ENCODE results near the gene DYNLT3. TPM values are rescaled to one million over a fixed set of nuclear protein-coding genes. Genes with fewer than 3 reads are reported as not detected.

Gene DYNLT3
- total RNA-seq, 1 donor from 2014 or later = 27.5 TPM

- Mint-ChIP-seq H3K36me3 (ENCODE audit: unreplicated experiment) (no peaks in the 10 kb centered on the region), H3K4me3 (ENCODE audit: unreplicated experiment) (no peak overlapping the region), H3K27ac (ENCODE audit: unreplicated experiment) (no peak overlapping the region), H3K27me3 (ENCODE audit: unreplicated experiment) (no peaks in the 10 kb centered on the region), H3K9me3 (ENCODE audit: unreplicated experiment) (no peaks in the 10 kb centered on the region), H3K4me1 (ENCODE audit: unreplicated experiment) (no peaks in the 10 kb centered on the region)
- DNase-seq (ENCODE audit: extremely low spot score, unreplicated experiment) = no peak
- TF ChIP-seq, protein P1, sequence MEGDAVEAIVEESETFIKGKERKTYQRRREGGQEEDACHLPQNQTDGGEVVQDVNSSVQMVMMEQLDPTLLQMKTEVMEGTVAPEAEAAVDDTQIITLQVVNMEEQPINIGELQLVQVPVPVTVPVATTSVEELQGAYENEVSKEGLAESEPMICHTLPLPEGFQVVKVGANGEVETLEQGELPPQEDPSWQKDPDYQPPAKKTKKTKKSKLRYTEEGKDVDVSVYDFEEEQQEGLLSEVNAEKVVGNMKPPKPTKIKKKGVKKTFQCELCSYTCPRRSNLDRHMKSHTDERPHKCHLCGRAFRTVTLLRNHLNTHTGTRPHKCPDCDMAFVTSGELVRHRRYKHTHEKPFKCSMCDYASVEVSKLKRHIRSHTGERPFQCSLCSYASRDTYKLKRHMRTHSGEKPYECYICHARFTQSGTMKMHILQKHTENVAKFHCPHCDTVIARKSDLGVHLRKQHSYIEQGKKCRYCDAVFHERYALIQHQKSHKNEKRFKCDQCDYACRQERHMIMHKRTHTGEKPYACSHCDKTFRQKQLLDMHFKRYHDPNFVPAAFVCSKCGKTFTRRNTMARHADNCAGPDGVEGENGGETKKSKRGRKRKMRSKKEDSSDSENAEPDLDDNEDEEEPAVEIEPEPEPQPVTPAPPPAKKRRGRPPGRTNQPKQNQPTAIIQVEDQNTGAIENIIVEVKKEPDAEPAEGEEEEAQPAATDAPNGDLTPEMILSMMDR (IDR thresholded peaks at IDR 0.05) = no peak
Observed at GRCh38 chrX:37830371-37830770, 17.0 kb downstream of the DYNLT3 start.

DNA sequence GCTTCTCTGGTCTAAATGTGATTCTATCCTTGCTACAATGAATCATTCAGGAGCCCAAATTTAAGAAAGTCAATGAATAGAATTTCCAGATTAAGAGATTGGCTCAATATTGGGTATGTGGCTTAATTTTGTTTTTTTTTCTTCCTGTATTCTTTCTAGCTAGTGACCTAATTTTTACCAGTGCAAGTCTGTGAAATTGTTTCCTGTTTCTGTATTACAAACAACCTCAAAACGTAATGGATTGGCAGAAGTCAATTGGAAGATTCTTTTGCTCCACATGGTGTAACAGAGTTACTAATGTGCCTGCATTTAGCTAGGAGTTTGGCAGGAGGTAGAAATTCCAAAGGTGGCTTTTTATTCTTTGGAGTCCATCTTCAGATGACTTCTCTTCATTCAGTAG is 17.6 kb downstream of the DYNLT3 start:
- Mint-ChIP-seq H3K27ac (ENCODE audit: unreplicated experiment) (no peak overlapping the region), H3K4me3 (ENCODE audit: unreplicated experiment) (no peak overlapping the region), H3K4me1 (ENCODE audit: unreplicated experiment) (no peaks in the 10 kb centered on the region), H3K27me3 (ENCODE audit: unreplicated experiment) (no peaks in the 10 kb centered on the region), H3K9me3 (ENCODE audit: unreplicated experiment) (no peaks in the 10 kb centered on the region), H3K36me3 (ENCODE audit: unreplicated experiment) (no peaks in the 10 kb centered on the region)
- TF ChIP-seq, protein P1 (IDR thresholded peaks at IDR 0.05) = no peak
- DNase-seq (ENCODE audit: extremely low spot score, unreplicated experiment) = no peak

GRCh38 chrX:37825215-37825842 is 22.0 kb downstream of the DYNLT3 start:
- H3K27me3 Mint-ChIP-seq (ENCODE audit: unreplicated experiment) = peaks cover 4% of the 10 kb centered on the region
- H3K4me3 Mint-ChIP-seq (ENCODE audit: unreplicated experiment) = no peak overlapping the region
- H3K4me1 Mint-ChIP-seq (ENCODE audit: unreplicated experiment) = no peaks in the 10 kb centered on the region
- no peaks in the 10 kb centered on the region for H3K9me3 Mint-ChIP-seq (ENCODE audit: unreplicated experiment)
- DNase-seq (ENCODE audit: extremely low spot score, unreplicated experiment) = no peak
- no peaks in the 10 kb centered on the region for H3K36me3 Mint-ChIP-seq (ENCODE audit: unreplicated experiment)
- TF ChIP-seq, protein P1 (IDR thresholded peaks at IDR 0.05) = peak; percentile 75
- H3K27ac Mint-ChIP-seq (ENCODE audit: unreplicated experiment) = no peak overlapping the region

DNA sequence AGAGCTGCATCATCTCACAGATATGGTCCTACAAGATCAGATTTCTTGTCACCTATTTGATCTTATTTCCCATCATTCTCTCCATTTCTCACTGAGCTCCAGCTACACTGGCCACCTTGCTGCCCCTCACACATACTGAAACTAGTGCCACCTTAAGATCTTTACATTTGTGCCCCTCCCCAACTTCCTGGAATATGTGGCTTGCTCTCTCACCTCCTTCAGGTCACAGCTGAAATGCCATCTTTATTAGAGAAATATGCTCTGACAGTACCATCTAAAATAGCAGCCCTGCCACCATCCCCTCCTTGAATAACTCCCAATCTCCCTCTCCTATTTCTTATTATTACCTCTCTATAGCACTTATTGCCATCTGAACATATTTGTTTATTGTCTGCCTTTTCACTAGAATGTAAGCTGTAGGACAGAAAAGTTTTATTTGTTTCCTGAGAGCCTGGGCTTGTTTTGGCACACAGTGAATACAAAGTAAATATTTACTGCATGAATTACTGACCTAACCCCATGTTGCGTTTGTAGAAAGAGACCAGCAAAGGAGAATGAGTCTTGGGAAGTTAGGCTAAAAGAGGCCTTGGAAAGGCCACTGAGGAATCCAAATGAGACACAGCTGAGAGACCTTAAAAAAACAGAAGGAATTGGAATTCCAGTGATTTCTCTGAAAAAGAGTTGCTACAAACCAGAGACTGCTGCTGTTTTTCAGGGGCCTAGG is 22.7 kb downstream of the DYNLT3 start:
- no peak for DNase-seq (ENCODE audit: extremely low spot score, unreplicated experiment)
- Mint-ChIP-seq H3K27ac (ENCODE audit: unreplicated experiment) (no peak overlapping the region), H3K36me3 (ENCODE audit: unreplicated experiment) (no peaks in the 10 kb centered on the region), H3K9me3 (ENCODE audit: unreplicated experiment) (no peaks in the 10 kb centered on the region), H3K27me3 (ENCODE audit: unreplicated experiment) (peaks cover 4% of the 10 kb centered on the region), H3K4me1 (ENCODE audit: unreplicated experiment) (no peaks in the 10 kb centered on the region), H3K4me3 (ENCODE audit: unreplicated experiment) (no peak overlapping the region)
- TF ChIP-seq, protein P1 (IDR thresholded peaks at IDR 0.05) = no peak

DNA sequence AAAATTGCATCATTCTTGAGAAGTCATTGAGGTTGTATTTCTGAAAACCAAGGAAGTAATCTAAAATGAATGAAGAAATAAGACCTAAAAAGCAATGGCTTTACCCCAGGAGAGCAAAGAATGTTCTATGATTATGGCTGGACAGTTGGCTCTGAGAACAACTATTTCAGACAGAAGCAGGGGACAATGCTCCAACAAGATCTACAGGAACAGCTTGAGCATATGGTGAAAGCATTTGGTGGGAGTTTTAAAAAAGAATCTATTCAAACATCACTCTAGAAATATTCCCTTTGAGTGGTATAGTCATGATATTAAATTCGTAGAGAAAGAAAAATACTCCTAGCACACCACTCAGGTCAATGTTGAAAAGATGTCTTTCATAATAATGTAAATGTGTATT is 26.7 kb downstream of the DYNLT3 start:
- Mint-ChIP-seq H3K36me3 (ENCODE audit: unreplicated experiment) (no peaks in the 10 kb centered on the region), H3K4me1 (ENCODE audit: unreplicated experiment) (no peaks in the 10 kb centered on the region), H3K27me3 (ENCODE audit: unreplicated experiment) (peaks cover 13% of the 10 kb centered on the region), H3K4me3 (ENCODE audit: unreplicated experiment) (no peak overlapping the region), H3K27ac (ENCODE audit: unreplicated experiment) (no peak overlapping the region), H3K9me3 (ENCODE audit: unreplicated experiment) (no peaks in the 10 kb centered on the region)
- TF ChIP-seq, protein P1 (IDR thresholded peaks at IDR 0.05) = no peak
- DNase-seq (ENCODE audit: extremely low spot score, unreplicated experiment) = no peak
